ENCODE data around the gene FMO3. TPM values are rescaled to one million over a fixed set of nuclear protein-coding genes. Genes with fewer than 3 reads are reported as not detected.

FMO3 gene
- total RNA-seq, 3 donors from 2014 or later = 5.3 to 19.3 (median 6.1) TPM

GRCh38 chr1:171062902-171063301 lies 27.8 kb upstream of the FMO3 start:
- Histone ChIP-seq H3K27me3 (no peaks in the 10 kb centered on the region), H3K27ac (no peak overlapping the region), H3K4me1 (no peaks in the 10 kb centered on the region), H3K9me3 (no peaks in the 10 kb centered on the region), H3K4me3 (no peak overlapping the region), H3K36me3 (no peaks in the 10 kb centered on the region)
- TF ChIP-seq CTCF (IDR thresholded peaks at IDR 0.05) (no peak), POLR2AphosphoS5 (IDR thresholded peaks at IDR 0.05) (no peak), POLR2A (IDR thresholded peaks at IDR 0.05) (no peak)
- intact Hi-C loops (cut with DNase I; ENCODE audit: low total_unique reads) = no loop called here
- no peak for DNase-seq (ENCODE audit: low spot score in 2 of 2)

- no peak for TF ChIP-seq POLR2A (IDR thresholded peaks at IDR 0.05)
- TF ChIP-seq POLR2AphosphoS5 (IDR thresholded peaks at IDR 0.05) = no peak
- no peak for TF ChIP-seq CTCF (IDR thresholded peaks at IDR 0.05)
- DNase-seq (ENCODE audit: low spot score in 2 of 2) = no peak
- Histone ChIP-seq H3K36me3 (no peaks in the 10 kb centered on the region), H3K27me3 (no peaks in the 10 kb centered on the region), H3K4me3 (no peak overlapping the region), H3K27ac (no peak overlapping the region), H3K9me3 (no peaks in the 10 kb centered on the region), H3K4me1 (no peaks in the 10 kb centered on the region)
- intact Hi-C loops (cut with DNase I; ENCODE audit: low total_unique reads) = no loop called here
These were observed 15.7 kb upstream of the FMO3 start for GRCh38 chr1:171075041-171075440.

GRCh38 chr1:171081314-171081753 lies 9.4 kb upstream of the FMO3 start:
- H3K4me3 ChIP-seq = no peak overlapping the region
- intact Hi-C loops (cut with DNase I; ENCODE audit: low total_unique reads) = loop anchor here (10.0 kb wide), 1 partner anchor 143 kb away; no protein-coding TSS in a partner anchor
- no peaks in the 10 kb centered on the region for H3K4me1 ChIP-seq
- H3K27ac ChIP-seq = peak overlapping the region; percentile 58 to 69
- TF ChIP-seq CTCF (IDR thresholded peaks at IDR 0.05) = peak; percentile 47 to 67 (median 52)
- no peak for TF ChIP-seq POLR2AphosphoS5 (IDR thresholded peaks at IDR 0.05)
- no peaks in the 10 kb centered on the region for H3K27me3 ChIP-seq
- H3K9me3 ChIP-seq = no peaks in the 10 kb centered on the region
- no peaks in the 10 kb centered on the region for H3K36me3 ChIP-seq
- DNase-seq (ENCODE audit: low spot score in 2 of 2) = no peak

- Histone ChIP-seq H3K27me3 (no peaks in the 10 kb centered on the region), H3K9me3 (no peaks in the 10 kb centered on the region), H3K4me3 (no peak overlapping the region), H3K4me1 (no peaks in the 10 kb centered on the region), H3K36me3 (no peaks in the 10 kb centered on the region), H3K27ac (peak overlapping the region; percentile 58 to 69)
- DNase-seq (ENCODE audit: low spot score in 2 of 2) = no peak
- intact Hi-C loops (cut with DNase I; ENCODE audit: low total_unique reads) = loop anchor here (10.0 kb wide), 1 partner anchor 143 kb away; no protein-coding TSS in a partner anchor
- no peak for TF ChIP-seq POLR2AphosphoS5 (IDR thresholded peaks at IDR 0.05)
- no peak for TF ChIP-seq CTCF (IDR thresholded peaks at IDR 0.05)
- TF ChIP-seq POLR2A (IDR thresholded peaks at IDR 0.05) = no peak
These were observed 8.9 kb upstream of the FMO3 start for GRCh38 chr1:171081763-171082201.

GRCh38 chr1:171082606-171083005 lies 8.1 kb upstream of the FMO3 start:
- TF ChIP-seq CTCF (IDR thresholded peaks at IDR 0.05) = no peak
- no peak for TF ChIP-seq POLR2AphosphoS5 (IDR thresholded peaks at IDR 0.05)

More at GRCh38 chr1:171082606-171083005, 8.1 kb upstream of the FMO3 start:
- no peaks in the 10 kb centered on the region for H3K27me3 ChIP-seq
- H3K36me3 ChIP-seq = no peaks in the 10 kb centered on the region
- no peak overlapping the region for H3K4me3 ChIP-seq
- DNase-seq (ENCODE audit: low spot score in 2 of 2) = no peak
- H3K27ac ChIP-seq = peak overlapping the region; percentile 5 to 69
- no peaks in the 10 kb centered on the region for H3K4me1 ChIP-seq
- no peaks in the 10 kb centered on the region for H3K9me3 ChIP-seq
- intact Hi-C loops (cut with DNase I; ENCODE audit: low total_unique reads) = loop anchor here (10.0 kb wide), 1 partner anchor 142 kb away; no protein-coding TSS in a partner anchor

All from breast epithelium (tissue), 4 donors.